SK-N-SH treated with all-trans-retinoic acid at 6 μM for 48 hours (cell line): ENCODE measurements around the gene NEK7.
A peak's percentile ranks its signal among the peaks of the same experiment; 100 is the strongest.
"Not testable (repeated sequence)": the region's sequence is repeated elsewhere in the genome, so short reads cannot be mapped to it uniquely, and the experiment has no call there.

Experiments
- ATAC-seq: fragments of 200-7000 bp; cut with Tn5 transposase; 3 replicates; pipeline ENCODE4 v1.9.1; 2020; ENCODE audit warnings: mild to moderate bottlenecking, moderate library complexity
- ARNTL ChIP-seq: fragments of 450-650 bp; formaldehyde crosslinking; IDR thresholded peaks from 2 replicates; pipeline ENCODE4 v1.5.0; 2020; ENCODE audit warnings: low read depth, mild to moderate bottlenecking, moderate library complexity, borderline replicate concordance
- BACH2 ChIP-seq: fragments of 250-450 bp; sonication (Bioruptor Pico); IDR thresholded peaks from 2 replicates; pipeline ENCODE4 v1.9.0; 2021; ENCODE audit warnings: mild to moderate bottlenecking, borderline replicate concordance
- CREB5 ChIP-seq: fragments of 250-450 bp; sonication (Bioruptor Pico); IDR thresholded peaks from 2 replicates; pipeline ENCODE4 v1.5.1; 2020; ENCODE audit warnings: low read depth, mild to moderate bottlenecking, moderate library complexity
- CSRNP3 ChIP-seq: fragments of 250-450 bp; sonication (Bioruptor Pico); IDR thresholded peaks from 2 replicates; pipeline ENCODE4 v1.5.1; 2021; ENCODE audit warnings: mild to moderate bottlenecking, moderate library complexity
- ESRRG ChIP-seq: fragments of 250-450 bp; sonication (Bioruptor Pico); IDR thresholded peaks from 2 replicates; pipeline ENCODE4 v1.6.1; 2021; ENCODE audit warnings: mild to moderate bottlenecking
- ISL1 ChIP-seq: fragments of 250-450 bp; sonication (Bioruptor Pico); IDR thresholded peaks from 2 replicates; pipeline ENCODE4 v2.1.2; 2022; ENCODE audit warnings: mild to moderate bottlenecking, moderate library complexity
- OSR1 ChIP-seq: fragments of 250-450 bp; sonication (Bioruptor Pico); IDR thresholded peaks from 2 replicates; pipeline ENCODE4 v1.8.0; 2022; ENCODE audit warnings: moderate library complexity, mild to moderate bottlenecking, inconsistent platforms
- POU6F1 ChIP-seq: fragments of 250-450 bp; sonication (Bioruptor Pico); IDR thresholded peaks from 2 replicates; pipeline ENCODE4 v1.8.0; 2021; ENCODE audit warnings: low read depth, mild to moderate bottlenecking, moderate library complexity, borderline replicate concordance
- PPARA ChIP-seq: fragments of 250-450 bp; sonication (Bioruptor Pico); IDR thresholded peaks from 2 replicates; pipeline ENCODE4 v1.5.0; 2020; ENCODE audit warnings: mild to moderate bottlenecking, borderline replicate concordance
- SNAI2 ChIP-seq: fragments of 250-450 bp; sonication (Bioruptor Pico); IDR thresholded peaks from 2 replicates; pipeline ENCODE4 v1.5.0; 2020; ENCODE audit warnings: mild to moderate bottlenecking, moderate library complexity
- TCF4 ChIP-seq: fragments of 250-450 bp; sonication (Bioruptor Pico); IDR thresholded peaks from 2 replicates; pipeline ENCODE4 v1.8.0; 2021; ENCODE audit warnings: mild to moderate bottlenecking, moderate library complexity, borderline replicate concordance
- TOX ChIP-seq: fragments of 250-450 bp; sonication (Bioruptor Pico); IDR thresholded peaks from 2 replicates; pipeline ENCODE4 v1.8.0; 2021; ENCODE audit warnings: mild to moderate bottlenecking, moderate library complexity, borderline replicate concordance
- ZC3H10 ChIP-seq: fragments of 250-450 bp; sonication (Bioruptor Pico); IDR thresholded peaks from 2 replicates; pipeline ENCODE4 v1.5.1; 2021; ENCODE audit warnings: mild to moderate bottlenecking, moderate library complexity
- ZFP3 ChIP-seq: fragments of 250-450 bp; sonication (Bioruptor Pico); IDR thresholded peaks from 2 replicates; pipeline ENCODE4 v1.5.0; 2020; ENCODE audit warnings: mild to moderate bottlenecking, moderate library complexity
- ZFP30 ChIP-seq: fragments of 450-650 bp; formaldehyde crosslinking; IDR thresholded peaks from 2 replicates; pipeline ENCODE4 v1.5.0; 2022; ENCODE audit warnings: mild to moderate bottlenecking, moderate library complexity
- ZNF565 ChIP-seq: fragments of 450-650 bp; formaldehyde crosslinking; conservative IDR thresholded peaks from 2 replicates; pipeline ENCODE4 v1.5.0; 2020; ENCODE audit warnings: low read depth, mild to moderate bottlenecking, moderate library complexity
- ZNF8 ChIP-seq: fragments of 450-650 bp; formaldehyde crosslinking; IDR thresholded peaks from 2 replicates; pipeline ENCODE4 v1.5.0; 2020; ENCODE audit warnings: mild to moderate bottlenecking, moderate library complexity
- TF ChIP-seq, protein P1 (sequence below): fragments of 250-450 bp; sonication (Bioruptor Pico); IDR thresholded peaks from 2 replicates; pipeline ENCODE4 v1.8.0; 2020; ENCODE audit warnings: mild to moderate bottlenecking, moderate library complexity, borderline replicate concordance

Gene NEK7

GRCh38 chr1:198124673-198125072 lies 32.1 kb upstream of the NEK7 start:
- TF ChIP-seq SNAI2 (CRISPR knock-in tag) (no peak), TOX (CRISPR knock-in tag) (no peak), ZC3H10 (CRISPR knock-in tag) (peak; percentile 29; the same call in 1 of the 2 replicates), ISL1 (CRISPR knock-in tag) (peak; percentile 37; the same call in 1 of the 2 replicates), ZNF8 (CRISPR knock-in tag) (no peak)
- ATAC-seq, result no peak

GRCh38 chr1:198125995-198126735 lies 30.6 kb upstream of the NEK7 start:
- TF ChIP-seq CREB5, result no peak
- no peak for TF ChIP-seq OSR1
- no peak for TF ChIP-seq BACH2
- no peak for TF ChIP-seq PPARA (CRISPR knock-in tag)
- no peak for TF ChIP-seq ESRRG
- TF ChIP-seq, all 23 proteins: peak for 0
- ATAC-seq, result peak; percentile 61

DNA sequence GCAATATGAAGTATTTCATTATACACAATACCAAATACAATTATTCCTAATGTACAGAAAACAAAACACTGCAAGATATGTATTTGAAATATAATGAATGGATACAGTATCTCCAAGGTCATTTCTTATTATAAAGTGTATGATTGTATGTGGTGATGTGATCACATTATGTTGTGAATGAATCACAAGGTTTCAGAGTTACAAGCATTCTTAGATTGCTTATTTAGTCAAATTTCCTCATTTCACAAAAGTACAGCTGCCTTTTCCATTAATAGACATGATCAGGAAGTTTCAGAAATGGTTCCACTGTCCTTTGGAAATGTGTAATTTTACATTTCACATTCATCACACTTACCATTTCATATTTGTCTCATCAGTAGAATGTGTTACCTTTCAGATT lies 28.3 kb upstream of the NEK7 start:
- no peak for ATAC-seq
- TF ChIP-seq, protein P1, sequence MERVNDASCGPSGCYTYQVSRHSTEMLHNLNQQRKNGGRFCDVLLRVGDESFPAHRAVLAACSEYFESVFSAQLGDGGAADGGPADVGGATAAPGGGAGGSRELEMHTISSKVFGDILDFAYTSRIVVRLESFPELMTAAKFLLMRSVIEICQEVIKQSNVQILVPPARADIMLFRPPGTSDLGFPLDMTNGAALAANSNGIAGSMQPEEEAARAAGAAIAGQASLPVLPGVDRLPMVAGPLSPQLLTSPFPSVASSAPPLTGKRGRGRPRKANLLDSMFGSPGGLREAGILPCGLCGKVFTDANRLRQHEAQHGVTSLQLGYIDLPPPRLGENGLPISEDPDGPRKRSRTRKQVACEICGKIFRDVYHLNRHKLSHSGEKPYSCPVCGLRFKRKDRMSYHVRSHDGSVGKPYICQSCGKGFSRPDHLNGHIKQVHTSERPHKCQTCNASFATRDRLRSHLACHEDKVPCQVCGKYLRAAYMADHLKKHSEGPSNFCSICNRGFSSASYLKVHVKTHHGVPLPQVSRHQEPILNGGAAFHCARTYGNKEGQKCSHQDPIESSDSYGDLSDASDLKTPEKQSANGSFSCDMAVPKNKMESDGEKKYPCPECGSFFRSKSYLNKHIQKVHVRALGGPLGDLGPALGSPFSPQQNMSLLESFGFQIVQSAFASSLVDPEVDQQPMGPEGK (CRISPR knock-in tag), result no peak
- TF ChIP-seq ARNTL (CRISPR knock-in tag) (no peak), ZFP3 (CRISPR knock-in tag) (no peak), BACH2 (no peak), ZC3H10 (CRISPR knock-in tag) (no peak)

- not testable (repeated sequence) for ATAC-seq
Measured at GRCh38 chr1:198130053-198130452, 26.7 kb upstream of the NEK7 start.

DNA sequence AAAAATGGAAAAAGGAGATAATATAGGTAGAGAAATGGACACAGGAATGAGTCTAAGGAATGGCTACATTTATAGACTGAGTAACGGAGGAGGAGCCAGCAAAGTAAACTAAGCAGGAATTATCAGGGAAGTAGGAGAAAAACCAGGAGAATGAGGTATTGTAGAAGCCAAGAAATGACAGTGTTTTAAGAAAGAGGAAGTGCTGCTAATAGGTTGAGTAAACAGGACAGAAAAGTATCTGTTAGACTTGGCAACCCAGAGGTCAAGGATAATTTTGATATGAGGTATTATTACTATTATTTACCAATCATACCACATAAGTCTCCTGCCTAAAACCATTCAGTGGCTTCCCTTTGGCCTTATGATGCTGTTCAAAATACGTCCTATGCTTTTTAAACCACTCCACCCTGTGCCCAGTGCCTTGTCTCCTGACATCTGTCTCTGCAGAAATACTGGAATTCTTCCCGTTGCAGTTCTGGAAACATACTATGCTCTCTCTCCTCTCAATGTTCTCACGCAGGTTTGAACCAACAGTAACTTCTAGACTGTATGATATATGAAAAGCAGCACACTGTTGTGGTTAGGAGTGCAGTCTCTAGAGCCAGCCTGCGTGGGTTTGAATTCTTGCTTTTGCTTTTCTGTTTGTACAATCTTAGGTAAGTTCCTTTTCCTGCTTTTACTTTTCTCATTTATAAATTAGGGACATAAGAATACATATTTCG lies 24.6 kb upstream of the NEK7 start:
- no peak for TF ChIP-seq SNAI2 (CRISPR knock-in tag)
- no peak for TF ChIP-seq OSR1
- peak; percentile 26; the same call in 2 of the 3 replicates for ATAC-seq

- TF ChIP-seq ESRRG, result no peak
- TF ChIP-seq ISL1 (CRISPR knock-in tag), result no peak
- no peak for TF ChIP-seq CSRNP3 (CRISPR knock-in tag)
- TF ChIP-seq, protein P1 (CRISPR knock-in tag), result no peak
- no peak for TF ChIP-seq ZNF565 (CRISPR knock-in tag)
- TF ChIP-seq BACH2, result no peak
- no peak for TF ChIP-seq TCF4 (CRISPR knock-in tag)
- TF ChIP-seq ZNF8 (CRISPR knock-in tag), result no peak
- no peak for TF ChIP-seq ZFP30 (CRISPR knock-in tag)
- TF ChIP-seq POU6F1 (CRISPR knock-in tag), result no peak
- TF ChIP-seq ZC3H10 (CRISPR knock-in tag), result no peak
- TF ChIP-seq TOX (CRISPR knock-in tag), result no peak
- no peak for TF ChIP-seq PPARA (CRISPR knock-in tag)
- ATAC-seq, result no peak
Measured at GRCh38 chr1:198134252-198134651, 22.5 kb upstream of the NEK7 start.
